ENCODE results near the gene IRF2.

Gene IRF2

GRCh38 chr4:184397516-184398163 is 76.7 kb downstream of the IRF2 start:
- H3K4me1 Mint-ChIP-seq: peaks cover 46 to 99% of the 10 kb centered on the region in 2 donors
- no peak overlapping the region for H3K4me3 Mint-ChIP-seq
- H3K36me3 Mint-ChIP-seq: peaks cover 71 to 87% of the 10 kb centered on the region in 2 donors
- no peaks in the 10 kb centered on the region for H3K9me3 Mint-ChIP-seq
- ATAC-seq (replicated peaks) (no peak), DNase-seq (no peak)
- no peaks in the 10 kb centered on the region for H3K27me3 Mint-ChIP-seq
- no peak overlapping the region for H3K27ac Mint-ChIP-seq

- no peaks in the 10 kb centered on the region for H3K9me3 Mint-ChIP-seq
- H3K27ac Mint-ChIP-seq: peak overlapping the region; percentile 94
- H3K4me1 Mint-ChIP-seq: peaks cover 41 to 93% of the 10 kb centered on the region in 2 donors
- peak overlapping the region in 1 of 2 donors; percentile 69 for H3K4me3 Mint-ChIP-seq
- H3K36me3 Mint-ChIP-seq: peaks cover 69 to 87% of the 10 kb centered on the region in 2 donors
- no peaks in the 10 kb centered on the region for H3K27me3 Mint-ChIP-seq
- ATAC-seq (replicated peaks) (no peak), DNase-seq (no peak)
These were observed 77.5 kb downstream of the IRF2 start for GRCh38 chr4:184396570-184397515.

- peak overlapping the region; percentile 94 for H3K27ac Mint-ChIP-seq
These were observed 78.4 kb downstream of the IRF2 start for GRCh38 chr4:184395971-184396391.

GRCh38 chr4:184395451-184395917 is 78.9 kb downstream of the IRF2 start:
- no peak for DNase-seq
- peak; percentile 28 to 39 for ATAC-seq (replicated peaks)
- H3K36me3 Mint-ChIP-seq: peaks cover 74 to 86% of the 10 kb centered on the region in 2 donors
- H3K27me3 Mint-ChIP-seq: no peaks in the 10 kb centered on the region
- H3K9me3 Mint-ChIP-seq: peaks cover 0 to 6% of the 10 kb centered on the region in 2 donors
- H3K4me1 Mint-ChIP-seq: peaks cover 43 to 91% of the 10 kb centered on the region in 2 donors
- H3K27ac Mint-ChIP-seq: peak overlapping the region; percentile 94
- peak overlapping the region; percentile 69 to 71 for H3K4me3 Mint-ChIP-seq

More at GRCh38 chr4:184395971-184396391, 78.4 kb downstream of the IRF2 start:
- ATAC-seq (replicated peaks): peak; percentile 88 to 90
- Mint-ChIP-seq H3K4me1 (peaks cover 41 to 92% of the 10 kb centered on the region in 2 donors), H3K4me3 (peak overlapping the region; percentile 69 to 71), H3K36me3 (peaks cover 74 to 87% of the 10 kb centered on the region in 2 donors), H3K9me3 (peaks cover 0 to 6% of the 10 kb centered on the region in 2 donors), H3K27me3 (no peaks in the 10 kb centered on the region)
- no peak for DNase-seq

- no peaks in the 10 kb centered on the region for H3K27me3 Mint-ChIP-seq
- peak overlapping the region; percentile 81 for H3K27ac Mint-ChIP-seq
- H3K9me3 Mint-ChIP-seq: peaks cover 0 to 6% of the 10 kb centered on the region in 2 donors
- H3K4me1 Mint-ChIP-seq: peaks cover 55 to 92% of the 10 kb centered on the region in 2 donors
- peaks cover 72 to 89% of the 10 kb centered on the region in 2 donors for H3K36me3 Mint-ChIP-seq
- H3K4me3 Mint-ChIP-seq: peak overlapping the region in 1 of 2 donors; percentile 5
- ATAC-seq (replicated peaks) (no peak), DNase-seq (no peak)
These were observed 81.4 kb downstream of the IRF2 start for GRCh38 chr4:184392748-184393559.

- Mint-ChIP-seq H3K4me3 (no peak overlapping the region), H3K9me3 (peaks cover 0 to 6% of the 10 kb centered on the region in 2 donors), H3K4me1 (peaks cover 56 to 89% of the 10 kb centered on the region in 2 donors), H3K27ac (peak overlapping the region; percentile 65), H3K27me3 (no peaks in the 10 kb centered on the region), H3K36me3 (peaks cover 69 to 87% of the 10 kb centered on the region in 2 donors)
- ATAC-seq (replicated peaks): no peak
- DNase-seq: no peak
These were observed 82.0 kb downstream of the IRF2 start for GRCh38 chr4:184392316-184392715.

GRCh38 chr4:184389978-184390900 is 84.1 kb downstream of the IRF2 start:
- Mint-ChIP-seq H3K4me1 (peaks cover 58 to 89% of the 10 kb centered on the region in 2 donors), H3K36me3 (peaks cover 70 to 91% of the 10 kb centered on the region in 2 donors), H3K9me3 (peaks cover 0 to 6% of the 10 kb centered on the region in 2 donors), H3K27ac (peak overlapping the region; percentile 83), H3K27me3 (no peaks in the 10 kb centered on the region), H3K4me3 (no peak overlapping the region)
- DNase-seq: no peak
- ATAC-seq (replicated peaks): no peak

- Mint-ChIP-seq H3K4me3 (peak overlapping the region in 1 of 2 donors; percentile 61), H3K4me1 (peaks cover 59 to 87% of the 10 kb centered on the region in 2 donors), H3K27ac (peak overlapping the region; percentile 72), H3K9me3 (peaks cover 0 to 6% of the 10 kb centered on the region in 2 donors), H3K27me3 (no peaks in the 10 kb centered on the region), H3K36me3 (peaks cover 55 to 71% of the 10 kb centered on the region in 2 donors)
- no peak for ATAC-seq (replicated peaks)
- DNase-seq: no peak
These were observed 86.2 kb downstream of the IRF2 start for GRCh38 chr4:184388106-184388505.

GRCh38 chr4:184387351-184387750 is 87.0 kb downstream of the IRF2 start:
- H3K27ac Mint-ChIP-seq: peak overlapping the region; percentile 93
- H3K36me3 Mint-ChIP-seq: peaks cover 48 to 68% of the 10 kb centered on the region in 2 donors
- no peak for DNase-seq
- peaks cover 61 to 89% of the 10 kb centered on the region in 2 donors for H3K4me1 Mint-ChIP-seq
- H3K27me3 Mint-ChIP-seq: no peaks in the 10 kb centered on the region
- peak; percentile 28 to 41 for ATAC-seq (replicated peaks)
- peaks cover 0 to 6% of the 10 kb centered on the region in 2 donors for H3K9me3 Mint-ChIP-seq
- H3K4me3 Mint-ChIP-seq: peak overlapping the region; percentile 2 to 61

- H3K36me3 Mint-ChIP-seq: peaks cover 44 to 64% of the 10 kb centered on the region in 2 donors
- no peaks in the 10 kb centered on the region for H3K27me3 Mint-ChIP-seq
- peaks cover 0 to 3% of the 10 kb centered on the region in 2 donors for H3K9me3 Mint-ChIP-seq
- peaks cover 68 to 94% of the 10 kb centered on the region in 2 donors for H3K4me1 Mint-ChIP-seq
- peak overlapping the region; percentile 44 for H3K4me3 Mint-ChIP-seq
- DNase-seq (no peak), ATAC-seq (replicated peaks) (no peak)
- peak overlapping the region; percentile 93 for H3K27ac Mint-ChIP-seq
These were observed 88.0 kb downstream of the IRF2 start for GRCh38 chr4:184386271-184386781.

GRCh38 chr4:184385705-184386141 is 88.6 kb downstream of the IRF2 start:
- H3K27ac Mint-ChIP-seq: peak overlapping the region; percentile 93

GRCh38 chr4:184384810-184385557 is 89.4 kb downstream of the IRF2 start:
- DNase-seq (no peak), ATAC-seq (replicated peaks) (peak; percentile 22 to 37)
- peaks cover 66 to 92% of the 10 kb centered on the region in 2 donors for H3K4me1 Mint-ChIP-seq
- no peaks in the 10 kb centered on the region for H3K27me3 Mint-ChIP-seq
- H3K36me3 Mint-ChIP-seq: peaks cover 35 to 62% of the 10 kb centered on the region in 2 donors
- H3K27ac Mint-ChIP-seq: peak overlapping the region; percentile 93
- peak overlapping the region; percentile 65 to 71 for H3K4me3 Mint-ChIP-seq
- peaks cover 0 to 2% of the 10 kb centered on the region in 2 donors for H3K9me3 Mint-ChIP-seq

More at GRCh38 chr4:184385705-184386141, 88.6 kb downstream of the IRF2 start:
- ATAC-seq (replicated peaks) (peak; percentile 57 to 61), DNase-seq (no peak)
- peaks cover 67 to 93% of the 10 kb centered on the region in 2 donors for H3K4me1 Mint-ChIP-seq
- H3K36me3 Mint-ChIP-seq: peaks cover 40 to 61% of the 10 kb centered on the region in 2 donors
- H3K4me3 Mint-ChIP-seq: peak overlapping the region; percentile 44
- H3K27me3 Mint-ChIP-seq: no peaks in the 10 kb centered on the region
- peaks cover 0 to under 1% of the 10 kb centered on the region in 2 donors for H3K9me3 Mint-ChIP-seq

Measured in stimulated activated naive B cell treated with anti-CD40 and anti-IgM and Interleukin-4, amounts not matched to agents 10 μg/mL and 1 μg/mL and 100 μg/mL, for 72 hours (primary cell).